ENCODE results near the gene ZNF571. TPM values are rescaled to one million over a fixed set of nuclear protein-coding genes. Genes with fewer than 3 reads are reported as not detected.

ZNF571 gene
- total RNA-seq, 1 experiment from 2014 or later, result 1.4 TPM

GRCh38 chr19:37572203-37572602, 22.4 kb downstream of the ZNF571 start:
- Mint-ChIP-seq H3K4me1 (ENCODE audit: low read depth, unreplicated experiment) (no peaks in the 10 kb centered on the region), H3K4me3 (ENCODE audit: unreplicated experiment) (no peak overlapping the region), H3K9me3 (ENCODE audit: unreplicated experiment) (peaks cover 37% of the 10 kb centered on the region), H3K27me3 (ENCODE audit: insufficient read depth, unreplicated experiment) (no peaks in the 10 kb centered on the region), H3K27ac (ENCODE audit: unreplicated experiment) (no peak overlapping the region), H3K36me3 (ENCODE audit: insufficient read depth, unreplicated experiment) (no peaks in the 10 kb centered on the region)
- no TSS peak for BruUV-seq (replicated peaks)
- no peaks in the 10 kb centered on the region for H3K36me3 ChIP-seq (ENCODE audit: control insufficient read depth, insufficient read depth, low read length)
- no peak overlapping the region for H3K4me3 ChIP-seq (ENCODE audit: low read depth, low read length)
- CTCF ChIA-PET, result no interaction called here
- H3K9me3 ChIP-seq, result peaks cover 19% of the 10 kb centered on the region
- intact Hi-C loops (cut with micrococcal nuclease; ENCODE audit: unreplicated experiment), result no loop called here
- H3K27me3 ChIP-seq (replicated peaks; ENCODE audit: control insufficient read depth, insufficient read depth, low read length), result no peaks in the 10 kb centered on the region
- no peak for TF ChIP-seq CTCF (IDR thresholded peaks at IDR 0.05; ENCODE audit: insufficient read depth in 1 of 2, low read depth in 1 of 2, low read length in 1 of 2, severe bottlenecking in 1 of 2, unreplicated experiment in 1 of 2)
- H3K4me1 ChIP-seq, result no peaks in the 10 kb centered on the region
- POLR2A ChIA-PET, result no interaction called here
- no peak for DNase-seq

- Histone ChIP-seq H3K4me3 (ENCODE audit: low read depth, low read length) (no peak overlapping the region), H3K4me1 (no peaks in the 10 kb centered on the region), H3K36me3 (ENCODE audit: control insufficient read depth, insufficient read depth, low read length) (no peaks in the 10 kb centered on the region), H3K27me3 (replicated peaks; ENCODE audit: control insufficient read depth, insufficient read depth, low read length) (no peaks in the 10 kb centered on the region), H3K9me3 (peaks cover 57% of the 10 kb centered on the region)
- no TSS peak for BruUV-seq (replicated peaks)
- POLR2A ChIA-PET, result no interaction called here
- Mint-ChIP-seq H3K4me3 (ENCODE audit: unreplicated experiment) (no peak overlapping the region), H3K27me3 (ENCODE audit: insufficient read depth, unreplicated experiment) (no peaks in the 10 kb centered on the region), H3K36me3 (ENCODE audit: insufficient read depth, unreplicated experiment) (peaks cover 7% of the 10 kb centered on the region), H3K9me3 (ENCODE audit: unreplicated experiment) (peaks cover 78% of the 10 kb centered on the region), H3K4me1 (ENCODE audit: low read depth, unreplicated experiment) (no peaks in the 10 kb centered on the region), H3K27ac (ENCODE audit: unreplicated experiment) (no peak overlapping the region)
- intact Hi-C loops (cut with micrococcal nuclease; ENCODE audit: unreplicated experiment), result no loop called here
- DNase-seq, result no peak
- no peak for TF ChIP-seq CTCF (IDR thresholded peaks at IDR 0.05; ENCODE audit: insufficient read depth in 1 of 2, low read depth in 1 of 2, low read length in 1 of 2, severe bottlenecking in 1 of 2, unreplicated experiment in 1 of 2)
- CTCF ChIA-PET, result no interaction called here
These were observed 29.3 kb downstream of the ZNF571 start for GRCh38 chr19:37565370-37565669.

- Mint-ChIP-seq H3K4me3 (ENCODE audit: unreplicated experiment) (no peak overlapping the region), H3K36me3 (ENCODE audit: insufficient read depth, unreplicated experiment) (peaks cover 7% of the 10 kb centered on the region), H3K9me3 (ENCODE audit: unreplicated experiment) (peaks cover 73% of the 10 kb centered on the region), H3K27ac (ENCODE audit: unreplicated experiment) (no peak overlapping the region), H3K4me1 (ENCODE audit: low read depth, unreplicated experiment) (no peaks in the 10 kb centered on the region), H3K27me3 (ENCODE audit: insufficient read depth, unreplicated experiment) (no peaks in the 10 kb centered on the region)
- H3K9me3 ChIP-seq, result peaks cover 59% of the 10 kb centered on the region
- no peaks in the 10 kb centered on the region for H3K4me1 ChIP-seq
- intact Hi-C loops (cut with micrococcal nuclease; ENCODE audit: unreplicated experiment), result no loop called here
- CTCF ChIA-PET, result no interaction called here
- POLR2A ChIA-PET, result no interaction called here
- H3K36me3 ChIP-seq (ENCODE audit: control insufficient read depth, insufficient read depth, low read length), result no peaks in the 10 kb centered on the region
- no peak for TF ChIP-seq CTCF (IDR thresholded peaks at IDR 0.05; ENCODE audit: insufficient read depth in 1 of 2, low read depth in 1 of 2, low read length in 1 of 2, severe bottlenecking in 1 of 2, unreplicated experiment in 1 of 2)
- no peak for DNase-seq
- no peak overlapping the region for H3K4me3 ChIP-seq (ENCODE audit: low read depth, low read length)
- no peaks in the 10 kb centered on the region for H3K27me3 ChIP-seq (replicated peaks; ENCODE audit: control insufficient read depth, insufficient read depth, low read length)
- BruUV-seq (replicated peaks), result no TSS peak
These were observed 29.8 kb downstream of the ZNF571 start for GRCh38 chr19:37564624-37565369.
